Astrocyte (in vitro differentiated cells and primary cell): ENCODE measurements around the gene VAMP8.

Source experiments
- EZH2 ChIP-seq: IDR thresholded peaks from 2 replicates; pipeline ENCODE4 v1.6.1; 2012; ENCODE audit warnings: mild to moderate bottlenecking, low read length, inconsistent platforms; ENCODE audit not compliant: insufficient read depth
- TF ChIP-seq, protein P1 (sequence below): IDR thresholded peaks from 2 replicates; pipeline ENCODE4 v1.5.1; 2011; ENCODE audit warnings: low read depth, mild to moderate bottlenecking, inconsistent platforms, low read length, moderate library complexity; ENCODE audit not compliant: insufficient read depth

DNA sequence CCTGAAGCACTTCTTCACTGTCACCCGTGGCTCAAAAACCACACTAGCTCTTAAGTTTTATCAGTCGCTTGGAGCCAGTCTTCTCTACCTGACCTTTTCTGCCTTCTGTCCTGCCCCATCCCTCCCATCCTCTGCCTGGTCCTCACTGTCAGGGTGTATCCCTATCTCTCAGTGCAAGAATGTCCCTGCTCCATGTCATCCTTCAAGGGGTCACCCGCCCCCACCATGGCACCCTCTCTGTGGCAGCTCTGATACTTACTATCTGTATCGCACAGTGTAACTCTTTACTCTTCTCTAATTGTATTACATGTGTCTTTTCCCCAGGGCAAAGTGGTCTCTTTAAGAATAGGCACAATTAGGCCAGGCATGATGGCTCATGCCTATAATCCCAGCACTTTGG lies 11.3 kb downstream of the VAMP8 start:
- TF ChIP-seq, protein P1, sequence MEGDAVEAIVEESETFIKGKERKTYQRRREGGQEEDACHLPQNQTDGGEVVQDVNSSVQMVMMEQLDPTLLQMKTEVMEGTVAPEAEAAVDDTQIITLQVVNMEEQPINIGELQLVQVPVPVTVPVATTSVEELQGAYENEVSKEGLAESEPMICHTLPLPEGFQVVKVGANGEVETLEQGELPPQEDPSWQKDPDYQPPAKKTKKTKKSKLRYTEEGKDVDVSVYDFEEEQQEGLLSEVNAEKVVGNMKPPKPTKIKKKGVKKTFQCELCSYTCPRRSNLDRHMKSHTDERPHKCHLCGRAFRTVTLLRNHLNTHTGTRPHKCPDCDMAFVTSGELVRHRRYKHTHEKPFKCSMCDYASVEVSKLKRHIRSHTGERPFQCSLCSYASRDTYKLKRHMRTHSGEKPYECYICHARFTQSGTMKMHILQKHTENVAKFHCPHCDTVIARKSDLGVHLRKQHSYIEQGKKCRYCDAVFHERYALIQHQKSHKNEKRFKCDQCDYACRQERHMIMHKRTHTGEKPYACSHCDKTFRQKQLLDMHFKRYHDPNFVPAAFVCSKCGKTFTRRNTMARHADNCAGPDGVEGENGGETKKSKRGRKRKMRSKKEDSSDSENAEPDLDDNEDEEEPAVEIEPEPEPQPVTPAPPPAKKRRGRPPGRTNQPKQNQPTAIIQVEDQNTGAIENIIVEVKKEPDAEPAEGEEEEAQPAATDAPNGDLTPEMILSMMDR: no peak
- no peak for TF ChIP-seq EZH2
